Neuronal stem cell (in vitro differentiated cells): ENCODE data around the gene EPB41L4A.
A peak's percentile ranks its signal among the peaks of the same experiment; 100 is the strongest.

Source experiments
- DNase-seq: peaks from one replicate; pipeline ENCODE4 v3.0.0-alpha.2; 2013; ENCODE audit warnings: low spot score
- H2AFZ ChIP-seq: one replicate; pipeline ENCODE4 v1.6.1; 2013; ENCODE audit warnings: mild to moderate bottlenecking, low read length, inconsistent platforms
- H2AK5ac ChIP-seq: 2 replicates; pipeline ENCODE4 v1.6.1; 2013; ENCODE audit warnings: low read depth, mild to moderate bottlenecking, inconsistent platforms, low read length, moderate library complexity, mixed read lengths
- H2BK120ac ChIP-seq: 2 replicates; pipeline ENCODE4 v1.6.1; 2013; ENCODE audit warnings: low read depth, mild to moderate bottlenecking, inconsistent platforms, low read length, moderate library complexity, mixed read lengths
- H2BK12ac ChIP-seq: one replicate; pipeline ENCODE4 v1.6.1; 2013; ENCODE audit warnings: low read length, inconsistent platforms
- H2BK15ac ChIP-seq: 2 replicates; pipeline ENCODE4 v1.6.1; 2013; ENCODE audit warnings: mild to moderate bottlenecking, low read length, inconsistent platforms, mixed read lengths
- H2BK5ac ChIP-seq: one replicate; pipeline ENCODE4 v1.6.1; 2013; ENCODE audit warnings: inconsistent platforms, mild to moderate bottlenecking, low read length, moderate library complexity
- H3K14ac ChIP-seq: one replicate; pipeline ENCODE4 v1.6.1; 2013; ENCODE audit warnings: low read length, inconsistent platforms
- H3K18ac ChIP-seq: 2 replicates; pipeline ENCODE4 v1.6.1; 2013; ENCODE audit warnings: low read length, inconsistent platforms
- H3K23ac ChIP-seq: 2 replicates; pipeline ENCODE4 v1.6.1; 2013; ENCODE audit warnings: low read depth, mild to moderate bottlenecking, mixed read lengths, low read length, inconsistent platforms; ENCODE audit not compliant: poor library complexity
- H3K27ac ChIP-seq: replicated peaks from 3 replicates; pipeline ENCODE4 v1.5.1; 2013; ENCODE audit warnings: low read length, inconsistent platforms
- H3K27me3 ChIP-seq, 3 experiments: 2 replicates each; pipeline ENCODE4 v1.6.1; 2013; ENCODE audit warnings: low read length in 3 of 3, mild to moderate bottlenecking in 2 of 3, inconsistent platforms in 1 of 3, low read depth in 1 of 3, mixed read lengths in 1 of 3, moderate library complexity in 1 of 3; ENCODE audit not compliant: control insufficient read depth in 3 of 3, insufficient read depth in 3 of 3
- H3K36me3 ChIP-seq, 2 donors: replicated peaks in 1 of 2; 2 replicates each; pipeline ENCODE4 v1.6.1; 2013; ENCODE audit warnings: low read length in 2 of 2; ENCODE audit not compliant: control insufficient read depth in 2 of 2, insufficient read depth in 2 of 2
- H3K4ac ChIP-seq: 2 replicates; pipeline ENCODE4 v1.6.1; 2013; ENCODE audit warnings: inconsistent platforms, mild to moderate bottlenecking, low read length, moderate library complexity
- H3K4me1 ChIP-seq, 2 donors: 1 replicate in 1 of 2; 2 replicates in 1 of 2; pipeline ENCODE4 v1.6.1; 2013; ENCODE audit warnings: low read length in 2 of 2, low read depth in 1 of 2; ENCODE audit not compliant: control insufficient read depth in 2 of 2, insufficient read depth in 1 of 2
- H3K4me2 ChIP-seq: one replicate; pipeline ENCODE4 v1.6.1; 2013; ENCODE audit warnings: mild to moderate bottlenecking, low read length, inconsistent platforms; ENCODE audit not compliant: insufficient read depth, poor library complexity, severe bottlenecking
- H3K4me3 ChIP-seq, 2 donors: 2 replicates each; pipeline ENCODE4 v1.5.1; 2013; ENCODE audit warnings: low read length in 2 of 2, mild to moderate bottlenecking in 2 of 2, inconsistent platforms in 1 of 2, moderate library complexity in 1 of 2
- H3K79me1 ChIP-seq: one replicate; pipeline ENCODE4 v1.6.1; 2013; ENCODE audit warnings: low read depth, mild to moderate bottlenecking, inconsistent platforms, low read length, moderate library complexity
- H3K9ac ChIP-seq: one replicate; pipeline ENCODE4 v1.6.1; 2013; ENCODE audit warnings: mild to moderate bottlenecking, low read depth, low read length, inconsistent platforms; ENCODE audit not compliant: poor library complexity
- H3K9me3 ChIP-seq, 2 donors: replicated peaks in 1 of 2; 2 replicates each; pipeline versions ENCODE3 to v1.6.1; 2013; ENCODE audit warnings: low read length in 2 of 2, mild to moderate bottlenecking in 2 of 2, inconsistent platforms in 1 of 2, low read depth in 1 of 2, mixed read lengths in 1 of 2, moderate library complexity in 1 of 2; ENCODE audit not compliant: control insufficient read depth in 2 of 2, insufficient read depth in 1 of 2
- H4K8ac ChIP-seq: one replicate; pipeline ENCODE4 v1.6.1; 2013; ENCODE audit warnings: low read depth, mild to moderate bottlenecking, inconsistent platforms, low read length, moderate library complexity
- H4K91ac ChIP-seq: one replicate; pipeline ENCODE4 v1.6.1; 2013; ENCODE audit warnings: low read length, low read depth, mild to moderate bottlenecking, inconsistent platforms; ENCODE audit not compliant: poor library complexity
- WGBS, 2 donors: extraction: QIAGEN DNeasy Blood & Tissue Kit; methylation state at CpG; one replicate each; pipeline ENCODE4 v1.1.7; 2013; ENCODE audit warnings: missing lambda C conversion rate in 2 of 2, mixed read lengths in 1 of 2; ENCODE audit not compliant: insufficient read length in 2 of 2, insufficient replicate concordance in 1 of 2; ENCODE audit errors: extremely low coverage in 2 of 2; 5-methylcytosine and 5-hydroxymethylcytosine counted together

EPB41L4A gene

GRCh38 chr5:112186401-112186990 lies 232.6 kb downstream of the EPB41L4A start:
- no peak overlapping the region for H3K4me3 ChIP-seq
- H3K27ac ChIP-seq = no peak overlapping the region
- H2AFZ ChIP-seq = no peak overlapping the region
- no peak overlapping the region for H3K4me2 ChIP-seq
- H3K23ac ChIP-seq = no peak overlapping the region
- H3K4me1 ChIP-seq = peaks cover 6 to 15% of the 10 kb centered on the region in 2 donors
- H3K9me3 ChIP-seq = no peaks in the 10 kb centered on the region
- no peak overlapping the region for H2BK120ac ChIP-seq
- no peaks in the 10 kb centered on the region for H3K36me3 ChIP-seq
- no peak overlapping the region for H4K91ac ChIP-seq
- H3K14ac ChIP-seq = no peak overlapping the region
- no peak overlapping the region for H2BK5ac ChIP-seq
- H2AK5ac ChIP-seq = no peak overlapping the region
- DNase-seq = no peak
- no CpG with 5 or more reads among the region's 4 CpGs for WGBS, 2 donors
- H3K4ac ChIP-seq = no peak overlapping the region
- no peak overlapping the region for H3K9ac ChIP-seq
- H3K27me3 ChIP-seq = no peaks in the 10 kb centered on the region
- no peak overlapping the region for H3K18ac ChIP-seq
- no peak overlapping the region for H2BK15ac ChIP-seq
- H4K8ac ChIP-seq = no peak overlapping the region
- no peaks in the 10 kb centered on the region for H3K79me1 ChIP-seq
- no peak overlapping the region for H2BK12ac ChIP-seq

GRCh38 chr5:112183874-112184273 lies 235.2 kb downstream of the EPB41L4A start:
- Histone ChIP-seq H3K36me3 (peaks cover 0 to 3% of the 10 kb centered on the region in 2 donors), H2BK15ac (no peak overlapping the region), H3K9ac (no peak overlapping the region), H3K18ac (no peak overlapping the region), H2AK5ac (no peak overlapping the region), H3K27me3 (no peaks in the 10 kb centered on the region), H2BK120ac (no peak overlapping the region), H3K4me3 (no peak overlapping the region), H3K79me1 (no peaks in the 10 kb centered on the region), H4K8ac (no peak overlapping the region), H4K91ac (no peak overlapping the region), H3K4me1 (peaks cover 6 to 15% of the 10 kb centered on the region in 2 donors), H2AFZ (no peak overlapping the region), H3K4ac (no peak overlapping the region), H3K27ac (no peak overlapping the region), H2BK5ac (no peak overlapping the region), H2BK12ac (no peak overlapping the region), H3K14ac (no peak overlapping the region), H3K9me3 (peaks cover 0 to 5% of the 10 kb centered on the region in 2 donors), H3K4me2 (no peak overlapping the region), H3K23ac (no peak overlapping the region)
- DNase-seq = no peak
- WGBS, 2 donors = no CpG with 5 or more reads among the region's 8 CpGs

- H3K18ac ChIP-seq = no peak overlapping the region
- H2BK5ac ChIP-seq = no peak overlapping the region
- H3K4ac ChIP-seq = no peak overlapping the region
- H3K27me3 ChIP-seq = no peaks in the 10 kb centered on the region
- H2AK5ac ChIP-seq = no peak overlapping the region
- peaks cover 6 to 15% of the 10 kb centered on the region in 2 donors for H3K4me1 ChIP-seq
- H2BK12ac ChIP-seq = no peak overlapping the region
- H3K27ac ChIP-seq = no peak overlapping the region
- H2BK15ac ChIP-seq = no peak overlapping the region
- H2AFZ ChIP-seq = no peak overlapping the region
- no peak overlapping the region for H4K91ac ChIP-seq
- no peak overlapping the region for H3K4me2 ChIP-seq
- peaks cover 0 to 3% of the 10 kb centered on the region in 2 donors for H3K36me3 ChIP-seq
- H3K9me3 ChIP-seq = peaks cover 0 to 9% of the 10 kb centered on the region in 2 donors
- no CpG with 5 or more reads among the region's 8 CpGs for WGBS, 2 donors
- H4K8ac ChIP-seq = no peak overlapping the region
- no peak overlapping the region for H3K4me3 ChIP-seq
- peak; percentile 38 for DNase-seq
- no peak overlapping the region for H3K23ac ChIP-seq
- H3K9ac ChIP-seq = no peak overlapping the region
- H3K14ac ChIP-seq = no peak overlapping the region
- H2BK120ac ChIP-seq = no peak overlapping the region
- H3K79me1 ChIP-seq = no peaks in the 10 kb centered on the region
These were observed 235.9 kb downstream of the EPB41L4A start for GRCh38 chr5:112183103-112183711.

GRCh38 chr5:112179290-112179689 lies 239.8 kb downstream of the EPB41L4A start:
- Histone ChIP-seq H4K91ac (no peak overlapping the region), H3K4ac (no peak overlapping the region), H3K36me3 (peaks cover 0 to 3% of the 10 kb centered on the region in 2 donors), H3K4me1 (peaks cover 6 to 15% of the 10 kb centered on the region in 2 donors), H3K4me2 (no peak overlapping the region), H2BK5ac (no peak overlapping the region), H2BK120ac (no peak overlapping the region), H2BK15ac (no peak overlapping the region), H3K18ac (no peak overlapping the region), H3K27me3 (no peaks in the 10 kb centered on the region), H3K9ac (no peak overlapping the region), H3K4me3 (no peak overlapping the region), H3K23ac (no peak overlapping the region), H2AK5ac (no peak overlapping the region), H4K8ac (no peak overlapping the region), H3K9me3 (peaks cover 0 to 9% of the 10 kb centered on the region in 2 donors), H2BK12ac (no peak overlapping the region), H3K27ac (no peak overlapping the region), H3K79me1 (no peaks in the 10 kb centered on the region), H3K14ac (no peak overlapping the region), H2AFZ (no peak overlapping the region)
- no peak for DNase-seq
- WGBS, 2 donors = no CpG with 5 or more reads among the region's 1 CpG
